K562 (cell line): ENCODE data around the gene VAPB. TPM values are rescaled to one million over a fixed set of nuclear protein-coding genes. Genes with fewer than 3 reads are reported as not detected.

Experiments
- ATAC-seq: fragments of 200-7000 bp; cut with Tn5 transposase; 3 replicates; pipeline ENCODE4 v1.9.1; 2020; ENCODE audit warnings: moderate library complexity
- BruUV-seq: library from RNA; stranded (reverse); fragments of 400-500 nt; replicated peaks from 2 replicates; lab custom pipeline; 2021; lab: Mats Ljungman, UMichigan
- CTCF ChIA-PET: fragments of 300-600 bp; formaldehyde crosslinking; extraction: SDS; loops from one replicate; lab custom pipeline; 2021; ENCODE audit warnings: low intra/inter-chr PET ratio; lab: Yijun Ruan, JAX
- POLR2A ChIA-PET: fragments of 300-600, 350-650 bp; sonication (Branson Sonifier 250); formaldehyde crosslinking; extraction: SDS; loops from one replicate; lab custom pipeline; 2021; ENCODE audit warnings: antibody characterized with exemption, inconsistent platforms; lab: Yijun Ruan, JAX
- DNase-seq, 4 experiments: peaks; one replicate each; pipeline versions ENCODE4 v3.0.0 to v3.0.0-alpha.2; 2011 to 2018; ENCODE audit warnings: low spot score in 3 of 4, mixed read lengths in 3 of 4; ENCODE audit errors: extremely low read depth in 1 of 4
- FAIRE-seq: peaks from 2 replicates; lab custom pipeline; 2011; peaks lifted over from hg19 to GRCh38; lab: Jason Lieb, UNC
- H2AFZ ChIP-seq: 2 replicates; pipeline ENCODE4 v1.6.0; 2011; ENCODE audit warnings: low read depth, low read length, control low read depth, inconsistent platforms
- H3K27ac ChIP-seq: fragments of 200-600 bp; 3 replicates; pipeline ENCODE4 v1.8.0; 2011; ENCODE audit warnings: low read depth, mild to moderate bottlenecking, control low read depth, inconsistent platforms, low read length, moderate library complexity, mixed read lengths; ENCODE audit errors: extremely low read depth
- H3K27me3 ChIP-seq, 2 experiments: fragments of 300-600 bp in 1 of 2; 2 replicates in 1 of 2; 3 replicates in 1 of 2; pipeline versions ENCODE4 v1.6.0 to v1.8.0; 2011; ENCODE audit warnings: inconsistent platforms in 2 of 2, low read length in 2 of 2, mild to moderate bottlenecking in 1 of 2, mixed read lengths in 1 of 2, moderate library complexity in 1 of 2; ENCODE audit not compliant: control insufficient read depth in 2 of 2, insufficient read depth in 2 of 2
- H3K36me3 ChIP-seq: fragments of 300-600 bp; 3 replicates; pipeline ENCODE4 v1.8.0; 2011; ENCODE audit warnings: mild to moderate bottlenecking, low read length, inconsistent platforms; ENCODE audit not compliant: control insufficient read depth, insufficient read depth
- H3K4me1 ChIP-seq, 2 experiments: fragments of 200-600 bp in 1 of 2; replicated peaks in 1 of 2; 2 replicates in 1 of 2; 3 replicates in 1 of 2; pipeline versions ENCODE4 v1.5.1 to v1.8.0; 2011; ENCODE audit warnings: inconsistent platforms in 2 of 2, low read length in 2 of 2, mild to moderate bottlenecking in 1 of 2, mixed read lengths in 1 of 2, moderate library complexity in 1 of 2; ENCODE audit not compliant: control insufficient read depth in 2 of 2, insufficient read depth in 2 of 2
- H3K4me2 ChIP-seq: 2 replicates; pipeline ENCODE4 v1.6.1; 2011; ENCODE audit warnings: low read length, control low read depth, inconsistent platforms, mixed read lengths; ENCODE audit not compliant: insufficient read depth
- H3K4me3 ChIP-seq: fragments of 200-600 bp; sonication (generic), shearing (Covaris generic); 2 replicates; pipeline ENCODE4 v1.5.1; 2016; ENCODE audit warnings: control low read depth, inconsistent platforms
- H3K79me2 ChIP-seq: fragments of 200-600 bp; 3 replicates; pipeline ENCODE4 v1.8.0; 2011; ENCODE audit warnings: low read length, inconsistent platforms; ENCODE audit not compliant: control insufficient read depth, insufficient read depth
- H3K9ac ChIP-seq, 2 experiments: 2 replicates each; pipeline versions ENCODE4 v1.6.0 to v1.6.1; 2011; ENCODE audit warnings: low read depth in 2 of 2, low read length in 2 of 2, control low read depth in 1 of 2, inconsistent platforms in 1 of 2, mild to moderate bottlenecking in 1 of 2, mixed read lengths in 1 of 2; ENCODE audit not compliant: insufficient read depth in 1 of 2
- H3K9me1 ChIP-seq: one replicate; pipeline ENCODE4 v1.6.0; 2011; ENCODE audit warnings: inconsistent platforms, mild to moderate bottlenecking, low read length, moderate library complexity; ENCODE audit not compliant: control insufficient read depth, insufficient read depth
- H3K9me3 ChIP-seq: replicated peaks from 2 replicates; pipeline ENCODE4 v1.5.1; 2011; ENCODE audit warnings: low read depth, low read length, inconsistent platforms; ENCODE audit not compliant: control insufficient read depth, insufficient read depth
- H4K20me1 ChIP-seq: replicated peaks from 2 replicates; pipeline ENCODE4 v1.6.1; 2011; ENCODE audit warnings: low read length, inconsistent platforms, mixed read lengths; ENCODE audit not compliant: control insufficient read depth, insufficient read depth
- ZNF318 ChIP-seq, 2 experiments: fragments of 450-650 bp; IDR thresholded peaks; 2 replicates each; pipeline ENCODE4 v1.6.1; 2016; ENCODE audit warnings: mild to moderate bottlenecking in 2 of 2, borderline replicate concordance in 1 of 2, low read depth in 1 of 2, moderate library complexity in 1 of 2
- WGBS: fragments of 100-300 bp; shearing (Covaris generic); methylation state at CpG from one replicate; pipeline ENCODE4 v1.1.6; 2016; ENCODE audit warnings: low coverage, mixed read lengths; ENCODE audit not compliant: insufficient coverage; ENCODE audit errors: missing lambda C conversion rate; 5-methylcytosine and 5-hydroxymethylcytosine counted together
- in situ Hi-C: fragments of 300-500 bp; cut with MboI; formaldehyde crosslinking; loops from 4 replicates; pipeline ENCODE4 v1.15.0; 2018; ENCODE audit warnings: inconsistent platforms, mixed read lengths
- intact Hi-C: fragments of 100-400 bp; cut with micrococcal nuclease; formaldehyde crosslinking; loops from 2 replicates; pipeline ENCODE4 v1.14.2; 2022
- polyA plus RNA-seq, 8 experiments: library from polyadenylated mRNA; depleted of rRNA in 4 of 8; stranded (reverse) in 5 of 8; unstranded in 3 of 8; fragments of >200 nt; fragmentation: Nextera tagmentation in 2 of 8; fragmentation: Illumina TruSeq in 1 of 8; extraction: Ambion mirVana in 2 of 8; extraction: Trizol in 1 of 8; gene quantifications; 2 replicates each; pipeline versions ENCODE4 v1.2.1 to v1.2.3, GENCODE V29; 2011 to 2014; ENCODE audit warnings: inconsistent platforms in 1 of 8, missing spikeins in 1 of 8
- total RNA-seq, 7 experiments: library from RNA; depleted of rRNA in 6 of 7; stranded (reverse); fragments of >200 nt in 6 of 7; fragmentation: Illumina TruSeq in 2 of 7; extraction: Trizol in 2 of 7; gene quantifications; 2 replicates each; pipeline versions ENCODE4 v1.2.1 to v1.2.3, GENCODE V29; 2011 to 2021; ENCODE audit warnings: low replicate concordance in 1 of 7

VAPB gene
- total and polyA plus RNA-seq, 9 of the 15 experiments (the other 6 are each of a cell fraction or from before 2014, with no cell fraction given): 3.4 to 51.0 (median 27.9) TPM

GRCh38 chr20:58492074-58492718 is 103.2 kb downstream of the VAPB start:
- POLR2A ChIA-PET: interaction anchor here (1.0 kb wide), 1 partner anchor 12 kb away, joined by 3 read pairs; no protein-coding TSS in a partner anchor
- Histone ChIP-seq H3K4me2 (no peak overlapping the region), H3K4me3 (no peak overlapping the region), H3K27ac (no peak overlapping the region), H3K9me1 (no peaks in the 10 kb centered on the region), H3K9ac (no peak overlapping the region), H3K79me2 (no peaks in the 10 kb centered on the region), H3K4me1 (no peaks in the 10 kb centered on the region), H3K27me3 (peaks cover 4 to 28% of the 10 kb centered on the region in 2 experiments; a peak in 4 of 5 replicates), H2AFZ (no peak overlapping the region), H3K36me3 (no peaks in the 10 kb centered on the region)
- intact Hi-C loops (no loop called here), in situ Hi-C loops (no loop called here)
- no TSS peak for BruUV-seq
- CTCF ChIA-PET: no interaction called here
- FAIRE-seq: no peak
- TF ChIP-seq ZNF318 (IDR thresholded peaks at IDR 0.05; ENCODE audit: borderline replicate concordance in 1 of 2, low read depth in 1 of 2): no peak
- TF ChIP-seq, all 486 proteins: peak for 0
- Histone ChIP-seq H4K20me1 (no peaks in the 10 kb centered on the region), H3K9me3 (no peaks in the 10 kb centered on the region)
- DNase-seq (no peak), ATAC-seq (no peak)
- 20% methylated on average over 7 of the region's 7 CpGs for WGBS
